GM12801 (cell line): ENCODE measurements around the gene CTBP2.

Source experiments
- TF ChIP-seq, protein P1 (sequence below): IDR thresholded peaks from one replicate; pipeline ENCODE4 v1.5.1; 2011; ENCODE audit warnings: control low read depth; ENCODE audit not compliant: insufficient read length; ENCODE audit errors: extremely low read depth

Gene CTBP2

DNA sequence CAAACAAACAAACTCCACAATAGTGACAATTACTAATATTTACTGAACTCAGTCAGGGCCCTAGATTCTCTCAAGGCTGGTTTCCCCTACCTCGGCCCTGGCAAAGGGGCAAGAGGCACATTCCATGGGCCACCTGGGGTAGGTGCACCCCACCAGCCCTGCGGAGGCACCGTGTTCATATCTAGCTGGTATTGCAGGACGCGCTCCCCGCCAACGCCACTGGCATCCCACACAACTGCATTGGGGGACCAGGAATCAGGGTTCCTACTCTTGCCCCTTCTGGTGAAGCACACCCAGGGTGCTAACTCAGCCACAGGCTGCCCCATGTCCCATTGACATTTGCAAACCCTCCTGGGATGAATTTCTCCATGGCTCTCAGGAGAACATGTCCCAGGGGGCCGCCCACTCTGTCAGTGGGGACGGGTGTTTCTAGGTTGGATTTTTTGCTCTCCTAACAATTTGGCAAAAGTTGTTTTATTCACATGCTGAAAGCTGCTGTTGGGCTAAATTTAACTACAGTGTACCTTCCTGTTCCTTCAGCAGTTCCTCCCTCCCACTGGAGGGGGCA is 141.7 kb downstream of the CTBP2 start:
- TF ChIP-seq, protein P1, sequence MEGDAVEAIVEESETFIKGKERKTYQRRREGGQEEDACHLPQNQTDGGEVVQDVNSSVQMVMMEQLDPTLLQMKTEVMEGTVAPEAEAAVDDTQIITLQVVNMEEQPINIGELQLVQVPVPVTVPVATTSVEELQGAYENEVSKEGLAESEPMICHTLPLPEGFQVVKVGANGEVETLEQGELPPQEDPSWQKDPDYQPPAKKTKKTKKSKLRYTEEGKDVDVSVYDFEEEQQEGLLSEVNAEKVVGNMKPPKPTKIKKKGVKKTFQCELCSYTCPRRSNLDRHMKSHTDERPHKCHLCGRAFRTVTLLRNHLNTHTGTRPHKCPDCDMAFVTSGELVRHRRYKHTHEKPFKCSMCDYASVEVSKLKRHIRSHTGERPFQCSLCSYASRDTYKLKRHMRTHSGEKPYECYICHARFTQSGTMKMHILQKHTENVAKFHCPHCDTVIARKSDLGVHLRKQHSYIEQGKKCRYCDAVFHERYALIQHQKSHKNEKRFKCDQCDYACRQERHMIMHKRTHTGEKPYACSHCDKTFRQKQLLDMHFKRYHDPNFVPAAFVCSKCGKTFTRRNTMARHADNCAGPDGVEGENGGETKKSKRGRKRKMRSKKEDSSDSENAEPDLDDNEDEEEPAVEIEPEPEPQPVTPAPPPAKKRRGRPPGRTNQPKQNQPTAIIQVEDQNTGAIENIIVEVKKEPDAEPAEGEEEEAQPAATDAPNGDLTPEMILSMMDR = no peak

DNA sequence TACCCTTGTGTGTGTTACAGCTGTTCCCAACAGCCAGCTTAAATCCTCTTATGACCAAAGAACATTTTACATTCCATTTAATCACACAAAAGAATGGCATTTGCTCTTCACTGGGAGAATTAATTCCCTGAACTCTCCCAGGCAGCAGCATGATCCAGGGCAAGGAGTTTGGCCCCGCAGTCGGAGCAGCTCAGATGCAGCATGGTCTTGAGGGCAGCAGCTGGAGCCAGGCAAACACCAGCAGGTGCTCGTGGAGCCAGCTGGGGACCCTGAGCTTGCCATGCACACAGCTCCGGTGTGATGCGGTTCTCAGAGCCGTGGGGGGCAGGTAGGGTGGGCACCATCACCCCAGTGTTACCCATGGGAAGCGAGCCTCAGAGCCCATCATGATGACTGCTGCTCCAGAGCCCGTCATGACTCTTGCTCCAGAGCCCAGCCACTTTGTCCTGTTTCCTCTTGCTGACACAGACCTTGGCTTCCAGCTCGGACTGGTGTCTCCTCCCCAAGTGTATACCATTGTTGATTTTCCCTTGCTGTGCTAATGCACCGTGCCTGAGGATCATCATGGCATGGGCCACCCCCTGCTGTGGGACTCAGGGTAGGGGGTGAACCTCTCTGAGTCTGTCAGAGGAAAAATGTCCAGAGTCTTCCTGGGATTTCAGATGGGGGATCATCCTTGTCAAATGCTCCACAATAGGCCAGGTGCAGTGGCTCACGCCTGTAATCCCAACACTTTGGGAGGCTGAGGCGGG is 142.6 kb downstream of the CTBP2 start:
- TF ChIP-seq, protein P1 = no peak

DNA sequence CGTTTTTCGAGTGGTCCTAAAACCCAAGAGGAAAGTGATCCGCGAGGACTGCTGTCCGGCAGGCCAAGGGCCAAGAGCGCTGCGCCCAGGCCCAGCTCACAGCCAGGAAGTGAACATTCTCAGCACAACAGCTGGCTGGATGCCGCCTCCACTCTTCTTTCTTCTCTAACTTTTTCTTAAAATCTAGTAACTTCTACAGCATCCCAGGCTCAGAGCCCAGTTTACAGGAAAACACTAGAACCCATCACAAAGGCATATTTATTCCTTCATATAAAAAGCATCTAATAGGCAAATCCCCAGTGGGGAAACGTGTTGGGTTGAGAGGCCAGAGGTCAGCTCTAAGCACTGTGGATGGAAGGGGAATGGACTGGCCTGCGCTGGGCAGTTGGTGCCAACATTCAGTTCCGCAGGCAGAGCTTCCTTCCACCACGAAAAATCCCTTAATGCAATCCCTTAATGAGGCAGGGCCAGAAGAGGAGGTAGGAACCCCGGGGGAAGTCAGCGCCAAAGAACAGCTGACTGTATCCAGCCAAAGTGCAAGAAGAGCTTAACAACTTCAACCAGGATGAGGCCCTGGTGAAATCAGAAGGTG is 143.7 kb downstream of the CTBP2 start:
- TF ChIP-seq, protein P1 = no peak

DNA sequence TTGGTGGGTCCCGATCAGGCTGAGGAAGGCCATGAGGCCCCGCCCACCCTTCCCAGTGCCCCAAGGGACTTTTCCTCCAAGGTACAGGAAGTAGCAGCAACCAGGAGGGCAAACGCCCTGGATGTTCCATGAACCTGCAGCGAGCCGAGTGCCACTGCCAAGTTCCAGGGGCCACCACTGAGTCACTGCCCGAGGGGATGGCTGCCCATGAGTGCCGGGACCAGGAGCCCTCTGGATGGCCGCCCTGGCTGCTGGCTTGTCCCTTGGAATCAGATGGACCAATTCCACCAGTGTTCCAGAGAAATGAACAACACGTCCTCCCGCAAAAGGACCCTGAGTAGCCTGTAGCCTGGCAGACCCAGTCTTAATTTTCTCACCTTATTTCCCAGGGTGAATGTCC is 144.2 kb downstream of the CTBP2 start:
- TF ChIP-seq, protein P1 = no peak

DNA sequence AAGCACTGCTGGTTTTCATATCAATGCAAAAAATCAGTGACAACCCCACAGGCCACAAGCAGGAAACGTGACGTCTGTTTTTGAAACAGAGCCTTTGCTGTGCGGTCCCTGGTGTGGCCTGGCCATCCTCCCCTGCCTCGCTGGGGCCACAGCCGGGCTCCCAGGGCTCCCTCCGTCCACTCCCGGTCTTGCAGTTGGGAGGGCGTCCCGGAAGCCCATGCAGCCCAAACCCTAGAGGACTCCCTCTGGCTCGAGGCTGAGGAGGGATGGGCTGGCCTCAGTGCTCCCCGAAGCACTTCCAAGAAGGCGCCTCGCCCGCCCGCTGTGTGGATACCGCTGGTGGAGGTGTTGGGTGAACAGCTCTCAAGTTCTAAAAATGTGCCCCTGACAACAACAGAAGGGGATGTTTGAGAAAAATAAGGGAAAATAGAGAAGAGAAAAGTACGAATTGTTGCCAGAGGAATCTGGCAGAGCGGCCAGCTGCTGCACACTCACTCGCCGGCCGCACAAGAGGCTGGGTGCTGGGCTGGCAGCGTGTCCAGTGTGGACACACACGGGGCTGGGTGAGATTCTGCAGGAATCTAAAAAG is 144.9 kb downstream of the CTBP2 start:
- TF ChIP-seq, protein P1 = no peak

DNA sequence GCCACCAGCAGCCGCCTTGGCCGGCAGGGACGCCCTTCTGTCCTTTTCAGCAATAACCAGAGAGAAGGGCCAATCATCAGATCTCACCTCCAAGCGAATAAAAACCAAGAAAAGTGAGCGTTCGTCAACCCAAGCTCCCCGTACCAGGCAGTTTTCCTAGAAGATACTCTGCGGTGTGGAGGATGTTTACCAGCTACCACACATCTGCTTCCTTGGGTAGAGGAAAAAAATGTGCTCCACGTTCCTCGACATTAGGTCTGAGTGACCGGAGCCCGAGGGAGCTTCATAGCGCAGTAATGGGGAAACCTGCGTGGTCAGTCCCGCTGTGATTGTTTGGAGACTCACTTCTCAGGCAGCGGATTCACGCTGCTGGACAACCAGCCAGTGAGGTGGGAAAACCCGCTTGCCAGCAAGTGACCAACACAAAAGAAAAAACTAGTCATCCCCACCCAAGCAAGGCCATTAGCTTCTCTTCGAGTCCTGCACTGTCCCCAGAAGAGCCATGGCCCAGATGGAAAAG is 145.5 kb downstream of the CTBP2 start:
- TF ChIP-seq, protein P1 = no peak

DNA sequence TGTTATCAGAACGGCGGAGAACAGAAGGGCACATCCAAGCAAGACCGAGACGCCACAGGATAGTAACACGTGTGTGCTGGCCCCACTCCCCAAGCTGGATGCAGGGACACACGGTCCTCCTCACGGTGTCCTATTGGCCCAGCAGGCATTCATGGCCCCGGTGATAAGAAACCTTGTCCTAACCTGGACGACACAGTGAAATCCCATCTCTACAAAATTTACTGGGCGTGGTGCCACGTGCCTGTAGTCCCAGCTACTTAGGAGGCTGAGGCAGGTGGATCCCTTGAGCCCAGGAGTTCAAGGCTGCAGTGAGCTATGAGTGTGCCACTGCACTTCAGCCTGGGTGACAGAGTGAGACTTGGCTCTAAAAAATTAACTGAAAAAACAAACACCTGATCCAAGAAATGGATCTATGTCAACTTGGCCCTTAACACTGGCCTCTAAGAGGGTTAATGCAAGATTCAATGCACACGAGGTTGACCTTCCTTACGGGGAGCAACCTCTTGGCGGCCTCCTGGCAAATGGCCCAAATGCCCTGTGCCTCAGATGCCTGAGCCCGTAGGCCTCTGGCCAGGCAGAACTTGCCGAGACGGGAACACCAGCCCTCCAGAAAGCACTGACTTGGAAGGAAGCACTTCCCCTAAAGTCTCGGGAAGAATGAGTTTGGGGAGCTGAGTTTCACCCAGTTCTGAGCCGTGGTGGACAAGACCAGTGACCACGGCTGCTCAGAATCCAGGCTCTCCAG is 146.1 kb downstream of the CTBP2 start:
- TF ChIP-seq, protein P1 = no peak
